GM23338 (cell line): ENCODE measurements around the gene CDKAL1. TPM values are rescaled to one million over a fixed set of nuclear protein-coding genes. Genes with fewer than 3 reads are reported as not detected.

ENCODE experiments used
- ATAC-seq: fragments of 200-7000 bp; cut with Tn5 transposase; 3 replicates; pipeline ENCODE4 v1.9.1; 2020
- DNase-seq: peaks from one replicate; pipeline ENCODE4 v3.0.0-alpha.2; 2015; ENCODE audit warnings: low spot score
- H2AFZ ChIP-seq: fragments of 200-600 bp; sonication (generic); 2 replicates; pipeline ENCODE4 v1.8.0; 2016; ENCODE audit warnings: antibody characterized with exemption, mild to moderate bottlenecking, moderate library complexity
- H3F3A ChIP-seq: fragments of 200-600 bp; sonication (generic); replicated peaks from 2 replicates; pipeline ENCODE4 v1.8.0; 2017; ENCODE audit warnings: antibody characterized with exemption, mixed run types, low read depth
- H3K27ac ChIP-seq: fragments of 200-600 bp; sonication (generic); 2 replicates; pipeline ENCODE4 v1.6.1; 2016; ENCODE audit warnings: low read depth
- H3K27me3 ChIP-seq: fragments of 200-600 bp; sonication (generic); 2 replicates; pipeline ENCODE4 v1.8.0; 2016; ENCODE audit warnings: mild to moderate bottlenecking, mixed run types, moderate library complexity; ENCODE audit not compliant: insufficient read depth
- H3K36me3 ChIP-seq: fragments of 200-600 bp; sonication (generic); 2 replicates; pipeline ENCODE4 v1.8.0; 2016; ENCODE audit warnings: mild to moderate bottlenecking; ENCODE audit not compliant: insufficient read depth
- H3K4me1 ChIP-seq: fragments of 200-600 bp; sonication (generic); 2 replicates; pipeline ENCODE4 v1.8.0; 2016; ENCODE audit warnings: mild to moderate bottlenecking, moderate library complexity; ENCODE audit not compliant: insufficient read depth
- H3K4me2 ChIP-seq: fragments of 200-600 bp; sonication (generic); 2 replicates; pipeline ENCODE4 v1.7.1; 2017; ENCODE audit warnings: mixed run types
- H3K4me3 ChIP-seq: fragments of 200-600 bp; sonication (generic); 2 replicates; pipeline ENCODE4 v1.6.1; 2016; ENCODE audit warnings: mixed run types
- H3K79me2 ChIP-seq: fragments of 200-600 bp; sonication (generic); replicated peaks from 2 replicates; pipeline ENCODE4 v1.8.0; 2017; ENCODE audit warnings: mild to moderate bottlenecking; ENCODE audit not compliant: insufficient read depth
- H3K9me2 ChIP-seq: fragments of 200-600 bp; sonication (generic); 2 replicates; pipeline ENCODE4 v1.8.0; 2017; ENCODE audit not compliant: insufficient read depth
- H4K20me1 ChIP-seq: fragments of 200-600 bp; sonication (generic); replicated peaks from 2 replicates; pipeline ENCODE4 v1.8.0; 2017; ENCODE audit warnings: mild to moderate bottlenecking; ENCODE audit not compliant: insufficient read depth
- H3K27ac Mint-ChIP-seq: 2 replicates; pipeline ENCODE4 v1.8.0; 2020; ENCODE audit warnings: inconsistent platforms, mild to moderate bottlenecking, moderate library complexity, mixed read lengths
- H3K27me3 Mint-ChIP-seq: 3 replicates; pipeline ENCODE4 v1.8.0; 2022; ENCODE audit warnings: low read depth, mild to moderate bottlenecking, moderate library complexity, mixed read lengths, inconsistent platforms; ENCODE audit not compliant: insufficient read depth, poor library complexity
- H3K36me3 Mint-ChIP-seq: 3 replicates; pipeline ENCODE4 v1.8.0; 2021; ENCODE audit warnings: low read depth, mild to moderate bottlenecking, inconsistent platforms, moderate library complexity, mixed read lengths
- H3K4me1 Mint-ChIP-seq: 3 replicates; pipeline ENCODE4 v1.8.0; 2020; ENCODE audit warnings: mild to moderate bottlenecking, inconsistent platforms, mixed read lengths
- H3K4me3 Mint-ChIP-seq: 3 replicates; pipeline ENCODE4 v1.8.0; 2021; ENCODE audit warnings: moderate library complexity, mild to moderate bottlenecking, inconsistent platforms, mixed read lengths
- H3K9me3 Mint-ChIP-seq: 3 replicates; pipeline ENCODE4 v1.8.0; 2020; ENCODE audit warnings: moderate library complexity, mild to moderate bottlenecking, inconsistent platforms, mixed read lengths
- CTCF ChIP-seq, 2 experiments: fragments of 200-600 bp in 1 of 2; sonication (generic) in 1 of 2; conservative IDR thresholded peaks; 2 replicates each; pipeline versions ENCODE4 v1.5.1 to v1.6.1; 2016 to 2017; ENCODE audit warnings: antibody characterized with exemption in 2 of 2, low read depth in 2 of 2, mild to moderate bottlenecking in 2 of 2, moderate library complexity in 1 of 2
- JUNB ChIP-seq: IDR thresholded peaks from one replicate; pipeline ENCODE4 v1.6.1; 2016; ENCODE audit warnings: antibody characterized with exemption; ENCODE audit not compliant: unreplicated experiment
- NANOG ChIP-seq: IDR thresholded peaks from 2 replicates; pipeline ENCODE4 v1.6.1; 2016; ENCODE audit warnings: antibody characterized with exemption, borderline replicate concordance
- POLR2AphosphoS5 ChIP-seq: IDR thresholded peaks from 2 replicates; pipeline ENCODE4 v1.6.1; 2016; ENCODE audit warnings: antibody characterized with exemption, low read depth
- REST ChIP-seq: IDR thresholded peaks from one replicate; pipeline ENCODE4 v1.6.1; 2018; ENCODE audit warnings: antibody characterized with exemption; ENCODE audit not compliant: unreplicated experiment
- ZNF462 ChIP-seq: fragments of 250-450 bp; sonication (Bioruptor Pico); IDR thresholded peaks from 2 replicates; pipeline ENCODE4 v1.5.0; 2020; ENCODE audit warnings: mild to moderate bottlenecking, moderate library complexity
- polyA plus RNA-seq: library from polyadenylated mRNA; unstranded; fragments of >200 nt; fragmentation: Nextera tagmentation; extraction: Ambion mirVana; gene quantifications from 2 replicates; pipeline ENCODE4 v1.2.1, GENCODE V29; 2016
- total RNA-seq: library from RNA; depleted of rRNA; stranded (reverse); fragments of >200 nt; shearing (Covaris generic); gene quantifications from 2 replicates; pipeline ENCODE4 v1.2.3, GENCODE V29; 2014

Gene CDKAL1
- total and polyA plus RNA-seq, 2 experiments from 2014 or later: 17.8 to 35.0 TPM

- no peak for TF ChIP-seq REST
Measured at GRCh38 chr6:20688710-20689500, 154.6 kb downstream of the CDKAL1 start (continued).

GRCh38 chr6:20691185-20691584 lies 156.9 kb downstream of the CDKAL1 start:
- no peaks in the 10 kb centered on the region for H4K20me1 ChIP-seq
- no peaks in the 10 kb centered on the region for H3K36me3 ChIP-seq
- H3K4me1 ChIP-seq: peaks cover 21% of the 10 kb centered on the region
- H3K9me2 ChIP-seq: no peaks in the 10 kb centered on the region
- Mint-ChIP-seq H3K27ac (no peak overlapping the region), H3K36me3 (no peaks in the 10 kb centered on the region), H3K4me3 (no peak overlapping the region), H3K9me3 (no peaks in the 10 kb centered on the region), H3K4me1 (peaks cover 39% of the 10 kb centered on the region), H3K27me3 (no peaks in the 10 kb centered on the region)
- H3K27ac ChIP-seq: no peak overlapping the region
- TF ChIP-seq NANOG (no peak), ZNF462 (CRISPR knock-in tag) (no peak), JUNB (no peak), POLR2AphosphoS5 (no peak), CTCF (conservative IDR thresholded peaks at IDR 0.05; ENCODE audit: low read depth in 2 of 2) (no peak)
- H3K4me3 ChIP-seq: no peak overlapping the region
- H2AFZ ChIP-seq: no peak overlapping the region
- no peaks in the 10 kb centered on the region for H3F3A ChIP-seq
- H3K79me2 ChIP-seq: peaks cover 27% of the 10 kb centered on the region
- no peak for ATAC-seq
- no peaks in the 10 kb centered on the region for H3K27me3 ChIP-seq
- no peak overlapping the region for H3K4me2 ChIP-seq
- DNase-seq: no peak
